Measurements from ENCODE around the gene NCOA5. TPM values are rescaled to one million over a fixed set of nuclear protein-coding genes. Genes with fewer than 3 reads are reported as not detected.

Gene NCOA5
- total RNA-seq, 1 experiment from 2014 or later: 55.4 TPM

DNA sequence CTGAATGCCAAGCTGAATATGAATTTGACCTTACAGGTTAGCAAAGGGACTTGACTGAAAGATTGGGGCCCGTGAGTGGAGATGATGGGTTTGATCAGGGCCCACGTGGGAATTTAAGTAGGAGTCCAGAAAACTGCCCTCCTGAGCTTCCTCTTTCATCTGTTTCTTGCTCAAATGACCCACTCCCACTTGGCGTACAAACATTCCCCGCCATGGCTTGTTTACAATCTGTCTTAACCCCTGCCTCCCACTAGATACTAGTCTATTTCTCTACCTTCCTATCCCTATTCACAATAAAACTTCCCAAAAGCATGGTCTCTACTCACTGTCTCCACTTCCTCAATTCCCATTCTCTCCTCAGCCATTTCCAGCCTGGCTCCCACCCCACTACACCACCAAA is 71.7 kb downstream of the NCOA5 start:
- no peak for DNase-seq (ENCODE audit: low spot score)
- POLR2A ChIA-PET (ENCODE audit: low non-redundant PET): no interaction called here
- Histone ChIP-seq H3K4me1 (ENCODE audit: insufficient read depth, low read length, poor library complexity, severe bottlenecking) (peaks cover 19% of the 10 kb centered on the region), H3K4me3 (ENCODE audit: low read depth, low read length, poor library complexity, severe bottlenecking) (no peak overlapping the region), H3K36me3 (ENCODE audit: insufficient read depth, low read length, poor library complexity, severe bottlenecking) (no peaks in the 10 kb centered on the region), H3K9me3 (ENCODE audit: low read depth, low read length, poor library complexity, severe bottlenecking) (no peaks in the 10 kb centered on the region), H3K27ac (ENCODE audit: low read depth, low read length, poor library complexity, severe bottlenecking) (no peak overlapping the region), H3K27me3 (replicated peaks; ENCODE audit: insufficient read depth, low read depth, low read length, poor library complexity) (no peaks in the 10 kb centered on the region)
- TF ChIP-seq, protein P1, sequence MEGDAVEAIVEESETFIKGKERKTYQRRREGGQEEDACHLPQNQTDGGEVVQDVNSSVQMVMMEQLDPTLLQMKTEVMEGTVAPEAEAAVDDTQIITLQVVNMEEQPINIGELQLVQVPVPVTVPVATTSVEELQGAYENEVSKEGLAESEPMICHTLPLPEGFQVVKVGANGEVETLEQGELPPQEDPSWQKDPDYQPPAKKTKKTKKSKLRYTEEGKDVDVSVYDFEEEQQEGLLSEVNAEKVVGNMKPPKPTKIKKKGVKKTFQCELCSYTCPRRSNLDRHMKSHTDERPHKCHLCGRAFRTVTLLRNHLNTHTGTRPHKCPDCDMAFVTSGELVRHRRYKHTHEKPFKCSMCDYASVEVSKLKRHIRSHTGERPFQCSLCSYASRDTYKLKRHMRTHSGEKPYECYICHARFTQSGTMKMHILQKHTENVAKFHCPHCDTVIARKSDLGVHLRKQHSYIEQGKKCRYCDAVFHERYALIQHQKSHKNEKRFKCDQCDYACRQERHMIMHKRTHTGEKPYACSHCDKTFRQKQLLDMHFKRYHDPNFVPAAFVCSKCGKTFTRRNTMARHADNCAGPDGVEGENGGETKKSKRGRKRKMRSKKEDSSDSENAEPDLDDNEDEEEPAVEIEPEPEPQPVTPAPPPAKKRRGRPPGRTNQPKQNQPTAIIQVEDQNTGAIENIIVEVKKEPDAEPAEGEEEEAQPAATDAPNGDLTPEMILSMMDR (conservative IDR thresholded peaks at IDR 0.05; ENCODE audit: low read depth, low read length): no peak
- TF ChIP-seq EZH2 (IDR thresholded peaks at IDR 0.05; ENCODE audit: borderline replicate concordance, low read depth, low read length, poor library complexity, severe bottlenecking): no peak
- CTCF ChIA-PET: no interaction called here
- no TSS peak for BruUV-seq (replicated peaks)
- intact Hi-C loops (cut with micrococcal nuclease; ENCODE audit: unreplicated experiment): no loop called here

DNA sequence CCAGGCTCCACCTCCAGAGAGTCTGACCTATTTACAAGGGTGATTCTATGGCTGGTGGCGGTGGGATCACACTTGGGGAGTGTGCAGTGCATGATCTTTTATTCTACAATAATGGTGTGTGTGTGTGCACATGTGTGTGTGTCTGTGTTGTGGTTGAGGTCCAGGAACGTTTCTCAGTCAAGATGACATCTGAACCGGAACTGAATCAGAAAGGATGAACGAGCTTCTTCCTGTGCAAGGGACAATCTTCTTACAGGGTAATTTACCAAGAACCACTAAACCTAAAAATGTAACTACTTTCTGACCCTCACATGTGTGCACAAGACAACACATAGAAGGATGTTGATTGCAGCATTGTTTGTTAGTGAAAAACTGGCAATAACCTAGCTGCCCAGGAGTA is 72.5 kb downstream of the NCOA5 start:
- Histone ChIP-seq H3K27ac (ENCODE audit: low read depth, low read length, poor library complexity, severe bottlenecking) (no peak overlapping the region), H3K9me3 (ENCODE audit: low read depth, low read length, poor library complexity, severe bottlenecking) (no peaks in the 10 kb centered on the region), H3K27me3 (replicated peaks; ENCODE audit: insufficient read depth, low read depth, low read length, poor library complexity) (no peaks in the 10 kb centered on the region), H3K4me1 (ENCODE audit: insufficient read depth, low read length, poor library complexity, severe bottlenecking) (peaks cover 15% of the 10 kb centered on the region), H3K36me3 (ENCODE audit: insufficient read depth, low read length, poor library complexity, severe bottlenecking) (no peaks in the 10 kb centered on the region), H3K4me3 (ENCODE audit: low read depth, low read length, poor library complexity, severe bottlenecking) (no peak overlapping the region)
- intact Hi-C loops (cut with micrococcal nuclease; ENCODE audit: unreplicated experiment): no loop called here
- TF ChIP-seq, protein P1 (conservative IDR thresholded peaks at IDR 0.05; ENCODE audit: low read depth, low read length): no peak
- TF ChIP-seq EZH2 (IDR thresholded peaks at IDR 0.05; ENCODE audit: borderline replicate concordance, low read depth, low read length, poor library complexity, severe bottlenecking): no peak
- ChIA-PET POLR2A (ENCODE audit: low non-redundant PET) (no interaction called here), CTCF (no interaction called here)
- no peak for DNase-seq (ENCODE audit: low spot score)
- no TSS peak for BruUV-seq (replicated peaks)

DNA sequence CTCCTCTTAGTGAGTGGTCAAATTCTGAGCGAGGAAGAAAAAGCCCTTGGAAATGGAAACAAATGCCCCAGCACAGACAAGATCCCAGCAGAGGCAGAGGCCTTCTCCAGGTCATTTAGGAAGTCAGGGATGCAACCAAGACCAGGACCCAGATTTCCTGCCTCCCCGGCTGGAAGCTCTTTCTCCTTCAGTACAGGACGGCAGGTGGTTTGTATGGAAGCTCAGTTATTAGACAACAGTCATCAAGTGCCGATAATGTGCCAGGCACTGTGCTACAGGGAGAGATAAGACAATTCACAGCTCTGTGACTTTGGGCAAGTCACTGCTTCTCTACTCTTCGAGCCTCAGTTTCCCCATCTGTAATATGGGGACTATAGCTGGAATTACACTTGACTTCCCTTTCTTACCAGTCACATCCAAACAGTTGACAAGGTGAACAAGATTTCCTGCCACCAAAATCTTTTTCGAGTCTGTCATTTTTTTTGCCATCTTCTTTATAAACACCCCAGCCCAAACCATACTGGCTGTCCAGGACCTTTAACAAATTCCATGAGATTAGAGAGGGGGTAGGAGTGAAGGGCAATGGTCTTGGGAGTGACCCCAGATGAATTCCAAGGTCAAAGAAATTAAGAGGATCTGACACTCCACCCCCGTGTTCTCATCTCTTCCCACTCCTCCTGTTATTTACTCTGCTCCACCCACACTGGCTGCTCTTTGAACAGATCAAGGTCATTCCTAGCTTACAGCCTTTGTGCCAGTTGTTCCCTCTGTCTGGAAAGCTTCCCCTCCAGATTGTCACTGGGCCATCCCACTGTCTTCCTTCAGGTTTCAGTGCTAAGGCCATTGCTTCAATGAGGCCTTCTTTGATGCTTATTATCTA is 75.0 kb downstream of the NCOA5 start:
- H3K4me1 ChIP-seq (ENCODE audit: insufficient read depth, low read length, poor library complexity, severe bottlenecking): peaks cover 6% of the 10 kb centered on the region
- intact Hi-C loops (cut with micrococcal nuclease; ENCODE audit: unreplicated experiment): no loop called here
- H3K4me3 ChIP-seq (ENCODE audit: low read depth, low read length, poor library complexity, severe bottlenecking): peak overlapping the region; percentile 41
- TF ChIP-seq, protein P1 (conservative IDR thresholded peaks at IDR 0.05; ENCODE audit: low read depth, low read length): no peak
- TF ChIP-seq EZH2 (IDR thresholded peaks at IDR 0.05; ENCODE audit: borderline replicate concordance, low read depth, low read length, poor library complexity, severe bottlenecking): no peak
- no peak overlapping the region for H3K27ac ChIP-seq (ENCODE audit: low read depth, low read length, poor library complexity, severe bottlenecking)
- CTCF ChIA-PET: interaction anchor here (0.6 to 3.0 kb wide), 5 partner anchors 8 to 73 kb away, joined by 3 to 12 read pairs (median 3); no protein-coding TSS in a partner anchor
- POLR2A ChIA-PET (ENCODE audit: low non-redundant PET): interaction anchor here (0.7 kb wide), 1 partner anchor 392 kb away, joined by 4 read pairs; no protein-coding TSS in a partner anchor
- H3K36me3 ChIP-seq (ENCODE audit: insufficient read depth, low read length, poor library complexity, severe bottlenecking): no peaks in the 10 kb centered on the region
- BruUV-seq (replicated peaks): no TSS peak
- no peak for DNase-seq (ENCODE audit: low spot score)
- H3K9me3 ChIP-seq (ENCODE audit: low read depth, low read length, poor library complexity, severe bottlenecking): no peaks in the 10 kb centered on the region
- H3K27me3 ChIP-seq (replicated peaks; ENCODE audit: insufficient read depth, low read depth, low read length, poor library complexity): no peaks in the 10 kb centered on the region
